Measurements from ENCODE around the gene MYPN.

DNA sequence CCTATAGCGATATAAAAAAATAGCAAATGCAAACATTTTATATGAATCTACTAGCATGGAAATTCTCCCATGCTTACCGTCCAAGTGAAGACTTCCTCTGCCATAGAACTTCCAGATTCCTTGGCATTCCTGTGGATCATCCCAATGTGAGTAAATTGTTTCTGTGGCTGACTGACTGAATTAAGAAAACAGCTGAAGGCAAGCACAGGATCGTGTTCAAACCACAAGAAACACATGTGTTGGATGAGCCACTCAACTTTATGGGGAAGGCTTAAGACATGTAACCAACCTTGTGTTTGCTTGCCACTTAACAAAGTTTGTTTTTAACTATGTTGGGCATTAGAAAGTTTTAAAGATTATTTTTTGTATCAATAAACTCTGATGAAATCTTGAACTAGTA, 2.6 kb upstream of the MYPN start:
- TF ChIP-seq, protein P1, sequence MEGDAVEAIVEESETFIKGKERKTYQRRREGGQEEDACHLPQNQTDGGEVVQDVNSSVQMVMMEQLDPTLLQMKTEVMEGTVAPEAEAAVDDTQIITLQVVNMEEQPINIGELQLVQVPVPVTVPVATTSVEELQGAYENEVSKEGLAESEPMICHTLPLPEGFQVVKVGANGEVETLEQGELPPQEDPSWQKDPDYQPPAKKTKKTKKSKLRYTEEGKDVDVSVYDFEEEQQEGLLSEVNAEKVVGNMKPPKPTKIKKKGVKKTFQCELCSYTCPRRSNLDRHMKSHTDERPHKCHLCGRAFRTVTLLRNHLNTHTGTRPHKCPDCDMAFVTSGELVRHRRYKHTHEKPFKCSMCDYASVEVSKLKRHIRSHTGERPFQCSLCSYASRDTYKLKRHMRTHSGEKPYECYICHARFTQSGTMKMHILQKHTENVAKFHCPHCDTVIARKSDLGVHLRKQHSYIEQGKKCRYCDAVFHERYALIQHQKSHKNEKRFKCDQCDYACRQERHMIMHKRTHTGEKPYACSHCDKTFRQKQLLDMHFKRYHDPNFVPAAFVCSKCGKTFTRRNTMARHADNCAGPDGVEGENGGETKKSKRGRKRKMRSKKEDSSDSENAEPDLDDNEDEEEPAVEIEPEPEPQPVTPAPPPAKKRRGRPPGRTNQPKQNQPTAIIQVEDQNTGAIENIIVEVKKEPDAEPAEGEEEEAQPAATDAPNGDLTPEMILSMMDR (IDR thresholded peaks at IDR 0.05) = no peak
- TF ChIP-seq POLR2A (IDR thresholded peaks at IDR 0.05) = no peak
